NCI-H1436 treated with DMSO at 0.1 percent for 48 hours (cell line): ENCODE data around the gene MEIS3.

ENCODE experiments used
- DNase-seq: peaks from one replicate; lab custom pipeline; 2025; lab: John Stamatoyannopoulos, UW

MEIS3 gene

DNA sequence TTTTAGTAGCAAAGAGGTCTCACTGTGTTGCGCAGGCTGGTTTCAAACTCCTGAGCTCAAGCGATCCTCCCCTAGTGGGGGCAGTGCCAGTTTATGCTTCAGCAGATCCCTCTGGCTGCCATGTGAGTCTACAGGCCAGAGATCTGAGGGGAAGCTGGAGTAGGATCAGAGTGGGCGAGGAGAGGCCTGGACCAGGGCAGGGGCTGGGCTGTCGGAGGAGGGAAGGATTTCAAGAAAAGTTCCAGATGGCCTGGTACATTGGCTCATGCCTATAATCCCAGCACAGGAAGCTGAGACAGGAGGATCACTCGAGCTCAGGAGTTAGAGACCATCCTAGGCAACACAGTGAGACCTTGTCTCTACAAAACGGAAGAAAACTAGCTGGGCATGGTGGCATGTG lies 60.4 kb downstream of the MEIS3 start:
- no peak for DNase-seq

DNA sequence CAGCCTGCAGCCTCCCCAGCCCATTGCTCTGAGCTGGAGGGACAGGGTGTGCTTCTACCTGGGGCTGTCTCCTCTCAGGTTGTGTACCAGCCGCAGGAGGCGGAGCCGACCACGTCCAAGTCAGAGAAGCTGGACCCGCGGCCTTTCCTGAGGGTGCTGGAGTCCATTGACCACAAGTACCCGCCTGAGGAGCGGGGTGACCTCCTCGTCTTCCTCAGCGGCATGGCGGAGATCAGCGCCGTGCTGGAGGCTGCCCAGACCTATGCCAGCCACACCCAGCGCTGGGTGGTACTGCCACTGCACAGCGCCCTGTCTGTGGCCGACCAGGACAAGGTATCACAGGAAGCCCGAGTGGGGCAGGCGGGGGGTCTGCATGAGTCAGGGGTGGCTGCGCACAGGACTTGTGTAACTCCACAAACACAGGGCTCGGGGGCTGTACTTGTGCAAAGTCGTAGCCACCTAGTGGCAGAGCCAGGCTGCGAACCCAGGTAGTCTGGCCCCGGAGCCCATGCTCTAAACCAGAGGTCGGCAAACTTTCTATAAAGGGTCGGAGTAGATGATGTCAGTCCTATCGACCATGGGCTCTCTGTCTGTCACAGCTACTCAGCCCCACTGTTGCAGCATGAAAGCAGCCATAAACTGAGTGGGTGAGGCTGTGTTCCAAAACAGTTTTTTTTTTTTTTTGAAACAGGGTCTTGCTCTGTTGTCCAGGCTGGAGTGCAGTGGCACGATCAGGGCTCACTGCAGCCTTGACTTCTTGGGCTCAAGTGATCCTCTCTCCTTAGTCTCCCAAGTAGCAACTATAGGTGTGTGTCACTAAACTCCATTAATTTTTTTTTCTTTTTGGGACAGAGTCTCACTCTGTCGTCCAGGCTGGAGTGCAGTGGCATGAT lies 61.3 kb downstream of the MEIS3 start:
- DNase-seq: no peak

DNA sequence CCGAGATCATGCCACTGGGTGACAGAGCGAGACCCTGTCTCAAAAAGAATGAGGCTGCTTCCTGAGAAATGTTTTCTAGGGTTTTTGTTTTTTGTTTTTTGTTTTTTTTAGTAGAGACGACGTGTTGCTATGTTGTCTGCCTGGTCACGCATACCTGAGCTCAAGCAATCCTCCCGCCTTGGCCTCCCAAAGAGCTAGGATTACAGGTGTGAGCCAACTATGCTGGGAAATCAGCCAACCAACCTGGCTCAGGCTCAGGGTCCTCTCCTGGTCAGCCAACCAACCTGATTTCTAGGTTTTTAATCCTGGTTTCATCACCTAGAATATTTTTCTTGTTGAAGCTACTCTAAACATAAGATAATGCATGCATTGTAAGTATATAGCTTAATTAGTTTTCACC lies 62.4 kb downstream of the MEIS3 start:
- no peak for DNase-seq

DNA sequence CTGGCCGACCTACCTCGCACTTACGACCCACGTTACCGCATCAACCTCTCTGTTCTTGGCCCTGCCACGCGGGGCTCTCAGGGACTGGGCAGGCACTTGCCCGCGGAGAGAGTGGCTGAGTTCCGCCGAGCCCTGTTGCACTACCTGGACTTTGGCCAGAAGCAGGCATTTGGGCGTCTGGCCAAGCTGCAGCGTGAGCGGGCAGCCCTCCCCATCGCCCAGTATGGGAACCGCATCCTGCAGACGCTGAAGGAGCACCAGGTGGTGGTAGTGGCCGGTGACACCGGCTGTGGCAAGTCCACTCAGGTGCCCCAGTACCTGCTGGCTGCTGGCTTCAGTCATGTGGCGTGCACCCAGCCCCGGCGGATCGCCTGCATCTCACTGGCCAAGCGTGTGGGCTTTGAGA lies 66.0 kb downstream of the MEIS3 start:
- DNase-seq: no peak
